Measurements from ENCODE around the gene KIAA1328. TPM values are rescaled to one million over a fixed set of nuclear protein-coding genes. Genes with fewer than 3 reads are reported as not detected.

KIAA1328 gene
- total RNA-seq, 1 donor from 2014 or later: 5.1 TPM

DNA sequence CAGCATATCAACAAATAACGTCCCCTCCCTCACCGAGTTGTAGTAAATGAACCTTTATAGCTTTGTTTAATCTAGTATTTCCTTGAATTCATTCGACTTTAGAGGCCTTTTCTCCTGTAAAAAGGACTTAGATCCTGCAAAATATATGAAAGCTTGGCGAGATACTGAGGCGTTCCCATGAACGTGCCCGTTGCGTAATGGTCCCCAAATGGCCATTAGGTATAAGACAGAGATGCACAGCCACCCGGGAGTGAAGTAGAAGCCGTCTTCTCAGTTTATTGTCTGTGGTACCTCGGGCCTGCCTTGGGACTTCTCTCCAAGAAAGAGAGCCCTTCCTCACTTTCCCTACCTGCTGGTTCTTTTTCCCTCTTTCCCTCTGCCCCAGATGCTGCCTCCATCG lies 426.0 kb downstream of the KIAA1328 start:
- ATAC-seq: no peak

DNA sequence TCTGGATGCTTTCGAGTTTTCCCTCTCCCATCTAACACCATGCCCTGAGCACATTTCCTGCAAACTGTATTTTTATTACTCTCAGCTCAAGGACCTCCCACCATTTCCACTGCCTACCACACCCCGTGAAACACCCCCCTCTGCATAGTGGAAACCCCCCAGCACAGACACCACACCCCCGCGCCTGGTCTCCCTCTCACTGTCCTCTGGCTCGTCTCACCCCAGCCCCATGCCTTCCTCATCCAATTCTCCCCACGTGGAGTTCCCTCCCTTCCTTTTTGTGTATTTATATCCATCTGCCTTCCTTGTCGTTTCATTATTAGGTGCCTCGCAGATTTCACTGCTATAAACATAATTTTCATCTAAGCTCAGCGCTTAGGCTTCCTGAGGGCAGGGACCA lies 429.2 kb downstream of the KIAA1328 start:
- ATAC-seq: no peak

DNA sequence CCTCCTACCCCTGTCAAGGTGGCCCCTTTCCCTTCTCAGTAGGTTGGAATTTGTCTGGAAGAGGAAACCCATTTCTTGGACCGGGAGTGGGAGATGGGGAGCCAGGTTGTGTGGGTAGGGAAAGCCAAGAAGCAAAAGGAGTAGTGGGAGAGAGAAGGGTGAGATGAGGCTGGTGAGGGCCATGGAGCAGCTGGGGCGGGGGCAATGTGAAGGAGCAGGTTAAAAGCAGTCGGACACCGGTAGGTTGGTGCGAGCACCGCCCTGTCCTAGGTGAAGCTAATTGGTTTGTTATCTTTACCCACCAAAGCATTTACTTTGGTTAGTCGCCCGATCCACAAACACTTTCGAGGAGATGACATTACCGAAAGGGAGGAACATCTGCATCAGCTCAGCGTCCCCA lies 429.9 kb downstream of the KIAA1328 start:
- ATAC-seq: no peak

DNA sequence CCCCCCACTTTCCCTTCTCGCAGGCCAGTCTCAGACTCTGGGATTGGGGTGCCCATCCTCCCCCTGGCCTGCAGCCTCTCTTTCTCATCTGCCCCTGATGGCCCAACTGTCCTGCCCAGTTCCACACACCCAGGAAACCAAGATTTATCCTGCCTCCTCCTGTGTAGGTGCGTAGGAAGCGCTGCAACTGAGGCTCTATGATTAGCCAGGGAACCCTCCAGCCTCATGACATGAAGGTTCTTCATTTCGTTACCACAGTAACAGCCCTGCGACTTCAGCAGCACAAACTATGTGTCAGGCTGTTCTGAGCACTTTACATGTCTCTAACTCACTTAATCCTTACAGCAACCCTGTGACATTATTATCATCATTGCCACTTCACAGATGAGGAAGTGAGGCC lies 430.8 kb downstream of the KIAA1328 start:
- no peak for ATAC-seq

DNA sequence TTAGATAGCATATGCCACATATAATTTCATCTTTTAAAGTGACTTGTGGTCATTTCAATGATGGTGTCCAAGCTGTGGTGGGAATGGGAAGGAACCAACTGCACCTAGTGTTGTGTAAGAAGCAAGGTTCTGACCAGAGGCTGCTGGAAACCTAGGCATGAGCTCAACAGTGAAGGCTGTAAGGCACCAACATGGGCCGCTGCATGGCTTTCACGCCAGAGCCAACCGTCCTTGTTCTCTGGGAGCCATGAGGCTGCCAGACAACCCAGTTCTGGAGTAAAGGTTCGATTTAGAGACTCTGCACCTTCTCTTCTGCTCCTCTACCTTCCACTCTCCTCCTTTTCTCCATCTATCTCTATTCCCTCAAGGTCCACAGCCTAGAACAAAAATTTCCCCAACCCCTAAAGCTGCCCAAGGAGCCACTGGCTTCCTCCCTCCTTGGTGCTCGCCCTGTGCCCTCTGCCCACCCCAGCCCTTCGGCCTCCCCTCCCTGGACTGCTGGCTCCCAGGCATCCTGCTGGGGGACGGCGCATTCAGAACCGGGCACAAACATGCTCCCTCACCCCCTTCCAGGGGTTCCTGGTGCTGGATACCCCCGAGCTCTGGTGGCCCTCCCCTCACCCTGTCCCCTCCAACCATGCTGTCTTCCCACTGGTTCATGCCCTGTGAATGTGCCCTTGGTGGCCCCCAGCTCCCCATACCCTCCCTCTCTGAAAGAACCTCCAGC lies 431.6 kb downstream of the KIAA1328 start:
- ATAC-seq: no peak

DNA sequence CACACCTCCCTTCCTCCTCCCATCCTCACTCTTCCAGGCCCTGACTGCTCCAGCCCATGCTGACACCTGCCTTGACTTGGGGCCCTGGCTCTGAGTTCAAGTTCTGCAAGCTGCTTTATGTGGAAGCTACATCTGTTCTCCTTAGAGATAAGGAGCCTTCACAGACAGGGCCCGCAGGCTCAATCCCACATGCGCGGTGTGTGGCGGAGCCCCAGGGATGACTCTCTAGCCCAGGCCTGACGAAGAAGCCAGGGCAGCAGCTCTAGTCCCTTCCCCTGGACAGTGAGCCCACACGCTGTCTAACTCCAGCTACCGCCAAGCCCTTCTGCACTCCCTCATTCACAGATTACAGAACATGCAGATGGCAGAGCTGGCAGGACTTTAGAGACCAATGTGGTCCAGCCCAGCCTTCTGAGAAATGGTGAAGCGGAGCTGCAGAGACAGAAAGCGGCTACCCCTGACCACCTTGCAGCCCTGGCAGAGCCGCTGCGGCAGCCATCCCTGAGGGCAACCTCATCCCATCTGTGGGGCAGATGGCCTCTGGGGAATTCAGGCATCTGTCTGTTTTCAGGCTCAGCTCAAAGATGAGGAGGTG lies 432.4 kb downstream of the KIAA1328 start:
- no peak for ATAC-seq

DNA sequence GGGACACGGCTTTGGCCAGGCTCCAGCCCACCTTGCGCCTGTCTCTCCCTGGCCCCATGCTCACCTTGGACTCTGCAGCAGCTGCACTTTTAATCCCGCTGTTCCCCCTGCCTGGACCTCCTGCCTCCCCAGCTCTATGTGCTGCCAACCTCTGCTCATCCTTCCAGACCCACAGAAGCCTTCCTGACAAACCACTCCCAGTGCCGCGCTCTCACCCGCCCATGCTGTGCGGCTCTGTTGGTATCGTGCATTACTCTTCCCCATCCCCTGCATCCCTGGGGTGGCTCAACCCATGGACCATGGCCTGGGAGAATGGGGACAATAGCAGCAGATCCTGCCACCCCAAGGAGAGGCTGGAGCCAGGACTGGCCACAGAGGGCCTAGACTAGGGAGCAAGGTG lies 433.1 kb downstream of the KIAA1328 start:
- ATAC-seq: no peak

DNA sequence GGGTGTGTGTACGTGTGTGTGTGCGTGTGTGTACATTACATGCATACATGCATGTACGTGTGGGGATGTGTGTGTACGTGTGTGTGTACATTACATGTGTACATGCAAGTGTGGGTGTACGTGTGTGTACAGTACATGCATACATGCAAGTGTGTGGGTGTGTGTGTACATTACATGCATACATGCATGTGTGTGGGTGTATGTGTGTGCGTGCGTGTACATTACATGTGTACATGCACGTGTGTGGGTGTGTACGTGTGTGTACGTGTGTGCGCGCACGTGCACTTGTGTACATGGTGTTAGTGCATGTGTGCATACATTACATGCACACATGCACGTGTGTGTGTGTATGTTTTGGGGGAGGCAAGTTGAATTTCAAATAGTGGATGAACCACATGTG lies 436.0 kb downstream of the KIAA1328 start:
- no peak for ATAC-seq

DNA sequence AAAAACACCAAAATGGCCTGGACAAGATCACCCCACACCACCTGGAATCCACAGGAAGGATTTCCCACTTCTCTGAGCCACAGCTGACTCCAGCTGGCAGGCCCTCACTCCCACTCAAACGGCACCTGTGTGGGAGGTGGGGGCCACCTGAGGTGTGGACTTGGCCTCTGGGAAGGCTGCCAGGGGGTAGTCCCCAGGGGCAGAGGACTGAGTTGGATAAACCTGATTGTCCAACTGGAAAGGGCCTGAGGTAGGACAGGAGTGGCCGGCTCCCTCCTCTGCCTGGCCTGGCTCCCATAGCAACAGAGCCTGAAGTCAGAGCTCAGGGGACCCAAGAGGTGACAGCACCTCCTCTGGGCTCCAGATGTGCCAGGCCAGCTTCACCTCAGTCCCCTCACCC lies 436.5 kb downstream of the KIAA1328 start:
- no peak for ATAC-seq

DNA sequence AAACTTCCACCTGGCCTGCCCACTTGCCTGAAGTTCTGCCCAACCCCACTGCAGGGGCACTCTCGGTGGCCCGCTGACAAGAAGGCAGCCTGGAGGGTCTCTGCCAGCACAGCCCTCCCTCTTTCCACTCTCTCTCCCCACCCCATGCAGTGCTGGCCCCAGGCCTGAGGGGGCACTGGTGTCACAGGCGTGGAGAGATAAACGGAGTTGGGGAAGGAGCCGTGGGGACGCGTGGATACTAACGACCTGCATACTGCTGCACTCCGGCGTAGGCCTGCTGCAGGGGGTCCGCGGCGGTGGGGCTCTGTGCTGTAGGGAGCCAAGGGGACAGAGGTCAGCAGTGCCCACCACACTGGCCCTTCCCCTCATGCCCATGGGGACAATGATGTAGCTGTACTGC lies 437.4 kb downstream of the KIAA1328 start:
- peak; percentile 14 for ATAC-seq

DNA sequence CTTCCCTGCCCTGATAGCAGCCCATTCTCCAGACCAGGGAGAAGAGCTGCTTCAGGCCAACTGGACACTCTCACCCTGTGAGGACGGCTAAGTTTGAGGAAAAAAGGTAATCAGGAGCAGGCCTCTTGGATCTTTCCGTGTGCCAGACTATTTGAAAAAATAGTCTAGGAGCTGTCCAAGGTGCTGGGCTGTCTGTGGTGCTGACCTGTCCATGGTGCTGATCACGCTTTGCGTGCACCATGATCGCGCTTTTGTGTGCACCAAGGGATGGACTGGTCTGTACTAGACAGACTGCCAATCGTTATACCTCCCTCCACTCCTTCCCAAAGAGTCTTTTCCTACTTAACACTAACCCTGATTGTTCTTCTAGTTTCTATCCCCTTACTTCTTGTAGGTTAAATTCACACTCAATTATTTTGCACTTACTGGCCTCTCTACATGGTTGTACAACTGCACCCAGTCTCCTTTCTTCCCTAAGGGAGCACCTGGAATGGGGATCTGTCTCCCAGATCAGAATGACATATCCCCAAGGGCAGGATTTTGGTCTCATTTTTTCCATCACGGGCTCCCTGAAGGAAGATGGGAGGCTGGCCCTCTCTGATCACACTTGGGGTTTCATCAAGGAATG lies 441.2 kb downstream of the KIAA1328 start:
- ATAC-seq: peak; percentile 55

DNA sequence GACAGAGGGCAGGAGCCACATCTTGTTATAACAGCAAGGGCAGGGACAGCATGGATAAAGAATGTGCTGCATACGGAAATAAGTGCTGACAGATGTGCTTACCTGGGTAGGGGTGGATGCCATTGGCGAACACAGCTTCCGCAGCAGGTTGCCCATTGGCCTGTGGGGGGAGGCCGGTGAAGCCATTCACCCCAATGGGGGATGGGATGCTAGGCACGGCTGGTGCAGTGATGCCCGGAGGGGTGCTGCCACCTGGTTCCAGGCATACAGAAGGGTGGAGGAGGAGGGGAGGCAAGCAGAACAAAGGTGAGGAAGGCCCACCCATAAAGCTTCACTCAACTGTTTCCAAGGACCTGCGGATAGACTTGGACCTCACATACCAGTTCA lies 441.7 kb downstream of the KIAA1328 start:
- ATAC-seq: no peak

DNA sequence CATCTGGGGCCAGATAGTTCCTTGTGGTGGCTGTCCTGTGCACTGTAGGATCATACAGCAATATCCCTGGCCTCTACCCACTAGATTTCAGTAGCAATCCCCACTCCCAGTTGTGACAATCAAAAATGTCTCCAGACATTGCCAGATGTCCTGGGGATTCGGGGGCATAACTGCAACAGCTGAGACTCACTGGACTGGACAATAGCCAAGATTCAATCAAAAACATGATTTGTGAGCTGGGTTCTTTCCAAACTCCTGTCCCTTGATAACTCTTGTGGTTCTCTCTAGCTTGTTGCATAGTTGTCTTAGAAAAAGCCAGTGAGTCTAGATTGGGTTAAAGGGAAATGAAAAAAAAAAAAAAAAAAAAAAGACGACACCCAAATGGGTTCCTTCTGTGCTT lies 443.3 kb downstream of the KIAA1328 start:
- ATAC-seq: no peak

DNA sequence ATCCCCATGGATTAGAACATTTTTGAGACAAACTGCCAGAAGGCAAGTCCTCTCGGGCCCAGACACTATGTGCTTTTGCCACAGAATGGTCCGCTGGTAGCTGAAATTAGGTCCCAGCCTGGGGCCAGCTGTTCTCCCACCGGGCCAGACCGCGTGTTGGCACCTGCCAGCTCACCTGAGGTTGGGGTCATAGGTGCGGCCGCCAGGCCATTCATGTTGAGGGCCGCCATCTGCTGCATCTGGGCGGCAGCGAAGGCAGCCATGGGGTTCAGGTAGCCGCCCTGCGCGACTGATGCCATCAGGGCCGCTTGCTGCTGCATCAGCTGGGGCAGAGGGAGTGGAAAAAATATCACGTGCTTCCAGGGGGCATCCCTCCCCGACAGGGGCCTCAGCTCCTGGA lies 443.9 kb downstream of the KIAA1328 start:
- ATAC-seq: no peak

DNA sequence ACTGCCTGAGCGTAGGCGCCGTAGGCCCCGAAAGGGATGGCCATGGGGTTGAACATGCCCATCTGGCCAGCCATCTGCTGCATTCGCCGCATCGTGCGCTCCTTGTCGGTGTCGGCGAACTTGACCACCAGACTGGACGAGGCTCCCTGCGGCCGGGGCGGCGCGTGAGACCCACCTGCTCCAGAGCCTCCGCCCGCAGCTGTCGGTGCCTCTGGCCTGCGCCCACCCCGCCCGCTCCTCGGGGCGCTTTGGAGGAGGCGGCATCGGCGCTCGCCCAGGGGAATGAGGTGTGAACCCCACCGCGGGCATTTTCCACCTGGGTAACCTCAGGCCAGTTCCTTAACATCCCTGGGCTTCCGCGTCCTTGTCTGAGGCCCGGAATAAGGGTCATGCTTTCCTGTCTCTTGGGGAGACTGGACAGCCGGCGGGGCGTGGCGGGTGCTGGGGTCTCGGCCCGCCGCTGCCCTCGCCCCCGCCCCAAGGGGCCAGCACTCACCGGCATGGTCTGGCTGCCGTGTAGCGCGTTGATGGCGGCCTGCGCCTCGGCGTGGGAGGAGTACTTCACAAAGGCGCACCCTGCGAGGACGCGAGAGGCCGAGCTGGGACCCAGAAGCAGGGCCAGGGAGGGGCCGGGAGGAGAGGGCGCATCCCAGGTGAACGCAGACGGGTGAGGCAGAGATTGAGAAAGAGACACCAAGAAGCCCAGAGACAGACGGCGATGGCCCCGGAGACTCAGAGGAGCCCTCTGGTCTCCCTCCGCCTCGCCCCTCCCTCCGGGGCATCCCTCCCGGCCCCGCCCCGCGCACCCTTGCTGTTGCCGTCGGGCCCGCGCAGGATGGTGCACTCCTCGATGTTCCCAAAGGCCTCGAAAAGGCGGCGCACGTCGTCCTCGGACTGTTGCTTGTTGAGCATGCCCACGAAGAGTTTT lies 445.6 kb downstream of the KIAA1328 start:
- ATAC-seq: no peak

DNA sequence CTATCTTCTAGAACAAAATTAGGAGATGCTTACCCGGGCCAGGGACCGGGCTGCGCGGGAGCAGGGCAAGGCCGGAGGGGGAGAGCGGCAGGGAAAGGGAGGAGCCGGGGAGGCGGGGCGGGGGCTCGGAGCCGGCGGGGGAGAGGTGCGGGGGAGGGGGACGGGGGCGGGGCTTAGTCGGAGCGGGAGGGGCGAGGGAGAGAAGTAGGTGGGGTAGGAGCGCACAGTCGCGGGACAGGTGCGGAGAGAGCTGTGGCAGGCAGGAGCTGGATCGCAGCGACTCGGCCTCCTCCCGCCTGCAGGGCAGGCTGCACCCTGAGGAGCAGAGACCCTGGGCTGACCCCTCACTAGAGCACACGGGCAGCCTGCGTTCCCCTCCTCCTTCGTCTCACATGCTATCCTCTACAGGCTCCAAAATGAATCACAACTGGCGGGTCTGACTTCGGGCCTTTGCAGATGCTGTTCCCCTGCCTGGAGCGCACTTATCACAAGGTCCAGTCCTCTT lies 446.4 kb downstream of the KIAA1328 start:
- ATAC-seq: no peak

DNA sequence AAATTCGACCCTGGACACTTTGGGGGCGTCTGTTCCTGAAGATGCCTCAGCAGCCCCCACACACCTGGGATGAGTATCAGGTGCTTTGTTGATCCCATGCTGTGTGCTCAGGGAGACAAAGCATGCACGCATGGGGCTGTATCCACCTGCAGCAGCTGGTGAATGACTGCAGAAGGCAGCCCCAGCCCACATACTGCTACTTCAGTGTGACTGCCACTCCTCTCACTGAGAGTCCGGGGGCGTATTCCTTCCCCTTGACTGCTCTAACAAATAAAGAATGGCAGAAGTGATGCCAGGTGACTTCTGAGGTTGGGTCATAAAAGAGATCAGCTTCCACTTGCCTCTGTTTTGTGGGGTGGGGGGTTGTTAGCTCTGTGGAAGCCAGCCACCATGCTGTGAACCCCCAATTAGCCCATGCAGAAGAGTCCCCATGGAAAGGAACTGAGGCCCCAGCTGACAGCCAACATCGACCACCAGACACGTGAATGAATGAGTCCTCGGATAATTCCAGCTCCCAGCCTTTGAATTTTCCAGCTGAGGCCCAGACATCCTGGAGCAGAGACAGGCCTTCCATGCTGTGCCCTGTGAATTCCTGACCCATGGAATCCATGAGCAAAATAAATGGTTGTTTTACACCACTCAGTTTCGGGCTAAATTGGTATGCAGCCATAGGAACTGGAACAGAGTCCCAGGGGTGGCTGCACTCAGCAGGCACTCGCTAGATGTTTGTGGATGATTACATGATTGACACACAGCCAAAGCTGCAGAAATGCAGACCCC lies 447.4 kb downstream of the KIAA1328 start:
- ATAC-seq: no peak

DNA sequence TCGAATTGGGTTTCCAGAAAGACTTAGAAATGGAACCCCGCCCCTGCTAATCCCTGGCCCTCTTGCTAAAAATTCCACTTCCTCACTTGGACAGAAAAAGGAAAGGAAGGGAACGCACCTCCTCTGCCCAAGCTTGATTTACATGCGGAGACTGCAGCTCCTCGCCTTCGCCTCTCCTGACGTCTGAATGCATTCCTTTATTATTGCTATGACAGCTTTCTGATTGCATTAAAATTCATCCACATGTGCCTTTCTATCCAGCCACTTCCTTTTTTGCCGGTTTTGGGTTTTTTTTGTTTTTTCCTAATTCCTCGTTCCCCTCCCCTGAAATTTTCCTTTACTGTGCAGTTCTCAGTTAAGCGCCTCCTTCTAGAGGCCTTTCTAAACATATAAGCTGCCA lies 448.9 kb downstream of the KIAA1328 start:
- ATAC-seq: no peak

Data from esophagus mucosa (tissue), 1 donor.